GM18511 (cell line): Measurements from ENCODE around the gene LCN1.
A peak's percentile ranks its signal among the peaks of the same experiment; 100 is the strongest.

Source experiments
- ATAC-seq: cut with Tn5 transposase; IDR thresholded peaks from one replicate; pipeline ENCODE4 v1.9.1; 2021; ENCODE audit warnings: mild to moderate bottlenecking, moderate library complexity; ENCODE audit not compliant: unreplicated experiment

The LCN1 gene

GRCh38 chr9:135488013-135488330 is 33.3 kb upstream of the LCN1 start:
- ATAC-seq = no peak

GRCh38 chr9:135488527-135488926 is 32.7 kb upstream of the LCN1 start:
- ATAC-seq = no peak

- no peak for ATAC-seq
Measured at GRCh38 chr9:135489188-135489906, 31.9 kb upstream of the LCN1 start.

- no peak for ATAC-seq
Measured at GRCh38 chr9:135490166-135490870, 30.9 kb upstream of the LCN1 start.

- no peak for ATAC-seq
Measured at GRCh38 chr9:135490980-135491464, 30.2 kb upstream of the LCN1 start.

- no peak for ATAC-seq
Measured at GRCh38 chr9:135491764-135492163, 29.5 kb upstream of the LCN1 start.

GRCh38 chr9:135492886-135493669 is 28.2 kb upstream of the LCN1 start:
- no peak for ATAC-seq

GRCh38 chr9:135494791-135495559 is 26.3 kb upstream of the LCN1 start:
- no peak for ATAC-seq

GRCh38 chr9:135498381-135499126 is 22.7 kb upstream of the LCN1 start:
- no peak for ATAC-seq

GRCh38 chr9:135499326-135500070 is 21.7 kb upstream of the LCN1 start:
- peak; percentile 64 for ATAC-seq

GRCh38 chr9:135500071-135500524 is 21.1 kb upstream of the LCN1 start:
- ATAC-seq = peak; percentile 15

- ATAC-seq = peak; percentile 87
Measured at GRCh38 chr9:135500525-135501260, 20.5 kb upstream of the LCN1 start, which contains the start of gene MRPS2. MRPS2 (plus strand) TSS chr9:135500682; CDS start chr9:135500711, 29 bp downstream.

- ATAC-seq = no peak
Measured at GRCh38 chr9:135501261-135502167, 19.7 kb upstream of the LCN1 start.

- ATAC-seq = no peak
Measured at GRCh38 chr9:135502168-135502872, 18.9 kb upstream of the LCN1 start.

GRCh38 chr9:135502873-135503321 is 18.3 kb upstream of the LCN1 start:
- no peak for ATAC-seq

GRCh38 chr9:135503371-135504261 is 17.6 kb upstream of the LCN1 start:
- no peak for ATAC-seq
